NOMO-1 treated with dmso at 0.1 percent for 144 hours (cell line): Measurements from ENCODE around the gene CHD9.
A peak's percentile ranks its signal among the peaks of the same experiment; 100 is the strongest.

Experiments used
- DNase-seq: peaks from one replicate; lab custom pipeline; 2025; ENCODE audit not compliant: unreplicated experiment; lab: John Stamatoyannopoulos, UW

CHD9 gene

DNA sequence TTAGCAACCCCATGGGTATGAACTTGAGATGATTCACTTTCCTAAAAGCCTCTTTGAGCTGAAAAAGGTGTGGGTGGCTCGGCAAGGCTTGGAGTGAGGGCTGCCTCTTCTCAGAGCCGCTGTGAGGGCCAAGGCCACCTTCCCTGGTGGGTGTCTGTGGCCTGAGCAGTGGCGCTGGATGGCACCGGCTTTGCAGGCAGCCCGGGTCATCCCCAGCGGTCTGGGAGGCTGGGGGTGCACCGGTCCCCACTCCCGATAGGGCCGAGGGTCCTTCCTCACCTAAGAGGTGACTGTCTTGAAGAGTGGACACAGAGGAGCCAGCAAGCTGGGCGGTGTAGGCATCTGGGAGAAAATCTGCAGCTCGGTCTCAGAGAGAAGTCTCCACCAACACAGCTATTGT lies 300.3 kb downstream of the CHD9 start:
- no peak for DNase-seq

DNA sequence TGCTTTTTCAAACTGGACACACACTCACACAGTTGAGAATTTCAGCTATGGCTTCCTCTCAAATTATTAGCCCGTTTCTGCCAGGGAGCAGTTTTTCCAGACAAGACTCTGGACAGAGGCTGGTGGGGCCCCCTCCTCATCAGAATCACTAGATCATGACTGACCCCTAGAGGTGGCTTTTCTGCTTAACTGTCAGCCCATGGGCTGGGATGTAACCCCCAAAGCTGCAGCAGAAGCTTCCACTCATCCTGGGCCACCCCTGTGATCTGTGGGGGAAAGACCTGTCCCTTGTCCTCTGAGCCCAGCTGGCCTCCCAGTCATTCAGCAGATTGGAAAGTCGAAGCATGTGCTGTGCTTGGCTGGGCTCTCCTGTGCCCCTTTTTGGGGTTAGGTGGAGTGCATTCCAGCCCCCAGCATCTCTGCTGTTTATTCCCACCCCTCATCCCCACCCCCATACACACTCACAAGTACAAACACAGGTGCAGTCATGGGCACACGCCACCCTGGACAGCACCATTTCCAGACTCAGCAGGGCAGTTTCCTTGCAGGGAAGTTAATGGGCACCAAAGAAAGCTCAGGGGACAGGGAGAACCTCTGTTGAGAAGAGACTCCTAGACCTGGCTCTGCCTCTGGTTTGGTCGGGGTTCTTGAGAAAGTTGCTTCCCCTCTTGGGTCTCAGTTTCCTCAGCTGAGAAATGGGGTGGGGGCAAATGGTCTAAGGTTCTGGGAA lies 301.9 kb downstream of the CHD9 start:
- no peak for DNase-seq

- DNase-seq: no peak
Measured at GRCh38 chr16:53357208-53357586, 302.4 kb downstream of the CHD9 start.

- no peak for DNase-seq
Measured at GRCh38 chr16:53357955-53358354, 303.2 kb downstream of the CHD9 start.

GRCh38 chr16:53358884-53359283 lies 304.1 kb downstream of the CHD9 start:
- no peak for DNase-seq

- peak; percentile 66 for DNase-seq
Measured at GRCh38 chr16:53369921-53370320, 315.1 kb downstream of the CHD9 start.

- peak; percentile 34 for DNase-seq
Measured at GRCh38 chr16:53370827-53371226, 316.0 kb downstream of the CHD9 start.

DNA sequence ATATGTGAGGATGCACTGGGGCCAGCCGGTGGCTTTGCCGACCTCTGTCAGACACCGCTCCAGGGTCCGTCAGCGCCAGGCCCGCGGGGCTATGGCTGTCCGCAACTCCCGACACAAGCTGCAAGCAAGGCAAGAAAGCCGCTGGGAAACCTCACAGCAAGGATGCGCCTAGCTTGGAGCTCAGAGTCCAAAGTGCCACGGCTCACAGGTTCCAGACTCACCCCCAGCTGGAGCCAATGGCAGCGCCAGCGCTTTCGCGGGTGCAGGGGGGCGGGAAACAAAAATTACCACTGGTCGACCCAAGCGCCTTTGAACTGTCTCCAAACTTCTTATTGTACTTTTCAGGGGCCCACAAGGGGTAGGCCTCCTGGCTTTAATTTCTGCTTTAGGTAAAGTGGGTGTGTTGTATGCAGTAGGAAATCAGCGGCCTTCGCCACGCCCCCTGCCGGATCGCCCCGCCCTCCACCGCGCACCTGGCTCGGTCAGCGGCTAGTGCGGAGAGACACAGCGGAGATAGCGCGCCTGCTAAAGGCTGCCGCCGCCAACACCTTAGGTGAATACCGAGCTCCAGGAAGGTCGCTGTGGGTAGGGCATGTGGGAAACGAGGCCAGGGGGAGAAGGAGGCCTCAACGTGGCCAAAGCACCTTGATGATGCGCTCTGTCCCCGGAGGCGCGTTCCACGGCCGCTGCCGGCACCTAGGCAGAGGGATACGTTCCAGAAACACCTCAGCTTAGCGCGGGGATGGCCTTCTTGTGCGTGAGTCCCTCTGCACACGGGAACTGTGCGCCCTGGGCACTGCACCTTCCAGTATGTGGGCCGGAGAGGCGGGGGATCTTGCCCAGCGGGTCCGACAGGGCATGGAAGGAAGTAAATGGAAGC lies 318.4 kb downstream of the CHD9 start:
- no peak for DNase-seq

GRCh38 chr16:53374800-53375199 lies 320.0 kb downstream of the CHD9 start:
- DNase-seq: no peak

GRCh38 chr16:53378138-53378537 lies 323.3 kb downstream of the CHD9 start:
- DNase-seq: no peak
